Parathyroid adenoma (tissue), 2 donors: ENCODE data around the gene BRWD1.

Experiments
- H2AFZ ChIP-seq: fragments of 300-600 bp; sonication (generic); one replicate; pipeline ENCODE4 v1.7.0; 2017; ENCODE audit warnings: antibody characterized with exemption, mild to moderate bottlenecking
- H3K27ac ChIP-seq: fragments of 300-600 bp; sonication (generic); one replicate; pipeline ENCODE4 v1.7.0; 2017
- H3K27me3 ChIP-seq: fragments of 300-600 bp; sonication (generic); one replicate; pipeline ENCODE4 v1.7.0; 2017; ENCODE audit warnings: low read length; ENCODE audit not compliant: control insufficient read depth, insufficient read depth
- H3K36me3 ChIP-seq: fragments of 300-600 bp; sonication (generic); one replicate; pipeline ENCODE4 v1.7.0; 2017; ENCODE audit warnings: low read length; ENCODE audit not compliant: control insufficient read depth, insufficient read depth
- H3K4me1 ChIP-seq: fragments of 300-600 bp; sonication (generic); one replicate; pipeline ENCODE4 v1.7.0; 2017; ENCODE audit warnings: control low read depth
- H3K4me2 ChIP-seq: fragments of 300-600 bp; sonication (generic); one replicate; pipeline ENCODE4 v1.7.0; 2017; ENCODE audit warnings: low read length
- H3K4me3 ChIP-seq: fragments of 300-600 bp; sonication (generic); one replicate; pipeline ENCODE4 v1.7.0; 2017; ENCODE audit warnings: low read depth, low read length
- H3K79me2 ChIP-seq: fragments of 300-600 bp; sonication (generic); one replicate; pipeline ENCODE4 v1.7.0; 2017; ENCODE audit warnings: control low read depth
- H3K9ac ChIP-seq: fragments of 300-600 bp; sonication (generic); one replicate; pipeline ENCODE4 v1.7.0; 2017; ENCODE audit warnings: mild to moderate bottlenecking
- H3K9me3 ChIP-seq: fragments of 300-600 bp; sonication (generic); one replicate; pipeline ENCODE4 v1.7.0; 2017; ENCODE audit warnings: low read length; ENCODE audit not compliant: control insufficient read depth
- TF ChIP-seq, protein P1 (sequence below): fragments of 300-600 bp; sonication (generic); IDR thresholded peaks from one replicate; pipeline ENCODE4 v1.7.0; 2017; ENCODE audit warnings: antibody characterized with exemption, mild to moderate bottlenecking
- donor health status: primary hyperparathyroidism.

The BRWD1 gene

DNA sequence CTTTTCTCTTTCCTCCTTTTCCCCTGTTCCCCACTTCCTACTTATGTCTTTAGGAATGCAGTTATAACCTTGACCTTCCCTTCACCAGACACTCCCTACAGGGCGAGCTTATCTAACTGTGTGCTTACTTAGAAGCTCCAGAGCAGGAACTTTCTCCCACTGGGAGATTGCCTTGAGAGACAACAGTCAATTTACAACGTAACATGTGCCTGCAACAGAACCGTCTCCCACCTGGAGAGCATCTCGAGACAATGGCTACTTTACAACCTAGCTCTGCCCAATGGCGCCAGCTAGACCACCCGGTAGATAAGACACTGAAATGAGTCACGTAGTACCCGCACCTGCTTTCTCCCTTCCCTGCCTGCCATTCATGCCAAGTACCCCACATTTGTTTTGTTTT lies 18.7 kb upstream of the BRWD1 start:
- Histone ChIP-seq H3K9ac (no peak overlapping the region), H2AFZ (no peak overlapping the region), H3K27ac (no peak overlapping the region), H3K27me3 (no peaks in the 10 kb centered on the region), H3K4me3 (no peak overlapping the region), H3K9me3 (no peaks in the 10 kb centered on the region), H3K36me3 (no peaks in the 10 kb centered on the region), H3K4me1 (no peaks in the 10 kb centered on the region), H3K79me2 (no peaks in the 10 kb centered on the region), H3K4me2 (no peak overlapping the region)
- TF ChIP-seq, protein P1, sequence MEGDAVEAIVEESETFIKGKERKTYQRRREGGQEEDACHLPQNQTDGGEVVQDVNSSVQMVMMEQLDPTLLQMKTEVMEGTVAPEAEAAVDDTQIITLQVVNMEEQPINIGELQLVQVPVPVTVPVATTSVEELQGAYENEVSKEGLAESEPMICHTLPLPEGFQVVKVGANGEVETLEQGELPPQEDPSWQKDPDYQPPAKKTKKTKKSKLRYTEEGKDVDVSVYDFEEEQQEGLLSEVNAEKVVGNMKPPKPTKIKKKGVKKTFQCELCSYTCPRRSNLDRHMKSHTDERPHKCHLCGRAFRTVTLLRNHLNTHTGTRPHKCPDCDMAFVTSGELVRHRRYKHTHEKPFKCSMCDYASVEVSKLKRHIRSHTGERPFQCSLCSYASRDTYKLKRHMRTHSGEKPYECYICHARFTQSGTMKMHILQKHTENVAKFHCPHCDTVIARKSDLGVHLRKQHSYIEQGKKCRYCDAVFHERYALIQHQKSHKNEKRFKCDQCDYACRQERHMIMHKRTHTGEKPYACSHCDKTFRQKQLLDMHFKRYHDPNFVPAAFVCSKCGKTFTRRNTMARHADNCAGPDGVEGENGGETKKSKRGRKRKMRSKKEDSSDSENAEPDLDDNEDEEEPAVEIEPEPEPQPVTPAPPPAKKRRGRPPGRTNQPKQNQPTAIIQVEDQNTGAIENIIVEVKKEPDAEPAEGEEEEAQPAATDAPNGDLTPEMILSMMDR, result no peak

DNA sequence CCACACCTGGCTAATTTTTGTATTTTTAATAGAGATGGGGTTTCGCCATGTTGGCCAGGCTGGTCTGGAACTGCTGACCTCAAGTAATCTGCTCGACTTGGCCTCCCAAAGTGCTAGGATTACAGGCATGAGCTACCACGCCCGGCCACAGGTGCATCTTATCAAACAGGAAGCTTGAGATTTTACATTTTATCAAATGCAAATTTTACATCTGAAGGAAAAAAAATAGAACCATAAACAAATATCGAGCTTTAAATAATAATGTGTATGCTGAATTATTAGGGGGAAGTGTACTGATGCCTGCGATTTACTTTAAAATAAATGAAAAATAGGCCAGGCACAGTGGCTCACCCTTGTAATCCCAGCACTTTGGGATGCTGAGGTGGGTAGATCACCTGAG lies 16.6 kb upstream of the BRWD1 start:
- Histone ChIP-seq H3K4me3 (no peak overlapping the region), H3K79me2 (no peaks in the 10 kb centered on the region), H3K27ac (no peak overlapping the region), H2AFZ (no peak overlapping the region), H3K9ac (no peak overlapping the region), H3K4me1 (no peaks in the 10 kb centered on the region), H3K9me3 (no peaks in the 10 kb centered on the region), H3K27me3 (no peaks in the 10 kb centered on the region), H3K36me3 (no peaks in the 10 kb centered on the region), H3K4me2 (no peak overlapping the region)
- TF ChIP-seq, protein P1, result no peak

DNA sequence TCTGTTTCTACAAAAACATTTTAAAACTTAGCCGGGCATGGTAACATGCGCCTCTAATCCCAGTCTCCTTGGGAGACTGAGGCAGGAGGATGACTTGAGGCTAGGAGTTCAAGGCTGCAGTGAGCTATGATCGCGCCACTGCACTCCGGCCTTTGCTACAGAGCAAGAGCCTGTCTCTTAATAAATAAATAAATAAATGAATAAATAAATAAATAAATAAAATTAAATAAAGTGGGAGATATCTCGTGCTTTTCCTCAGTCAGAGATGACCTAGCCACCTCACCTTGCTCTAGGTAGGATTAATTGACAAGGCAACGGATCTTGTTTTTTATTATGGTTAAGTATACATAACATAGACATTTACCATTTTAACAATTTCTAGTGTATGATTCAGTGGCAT lies 14.3 kb upstream of the BRWD1 start:
- H3K36me3 ChIP-seq, result no peaks in the 10 kb centered on the region
- no peaks in the 10 kb centered on the region for H3K27me3 ChIP-seq
- no peak overlapping the region for H3K4me2 ChIP-seq
- no peaks in the 10 kb centered on the region for H3K79me2 ChIP-seq
- H3K4me3 ChIP-seq, result no peak overlapping the region
- H3K9ac ChIP-seq, result no peak overlapping the region
- no peak overlapping the region for H3K27ac ChIP-seq
- no peaks in the 10 kb centered on the region for H3K4me1 ChIP-seq
- no peak overlapping the region for H2AFZ ChIP-seq
- H3K9me3 ChIP-seq, result no peaks in the 10 kb centered on the region
- TF ChIP-seq, protein P1, result no peak

DNA sequence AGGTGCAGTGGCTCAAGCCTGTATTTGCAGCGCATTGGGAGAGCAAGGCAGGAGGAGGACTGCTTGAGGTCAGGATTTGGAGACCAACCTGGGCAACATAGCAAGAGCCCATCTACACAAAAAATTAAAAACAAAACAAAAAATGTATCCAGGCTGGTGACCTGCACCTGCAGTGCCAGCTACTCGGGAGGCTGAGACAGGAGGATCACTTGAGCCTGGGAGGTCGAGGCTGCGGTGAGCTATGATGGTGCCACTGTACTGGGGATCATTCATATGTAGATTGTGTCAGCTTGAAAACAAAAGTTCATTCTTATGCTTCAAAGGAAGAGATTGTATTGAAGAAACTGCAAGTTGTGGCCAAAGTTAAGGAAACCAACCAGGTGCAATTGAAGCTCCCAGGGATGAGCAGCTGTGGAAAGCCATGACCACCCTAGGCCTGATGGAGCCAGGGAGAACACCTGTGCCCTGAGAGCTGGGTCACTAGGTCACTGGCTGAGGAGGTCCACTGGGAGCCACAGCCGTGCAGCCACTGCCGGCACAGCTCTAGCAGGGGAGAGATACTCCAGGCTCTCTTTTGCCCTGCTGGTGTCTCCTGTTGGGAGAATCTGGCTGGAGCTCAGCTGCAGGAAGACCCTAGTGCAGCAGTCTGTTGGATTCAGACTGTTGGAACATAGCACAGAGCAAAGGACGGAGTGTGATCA lies 13.3 kb upstream of the BRWD1 start:
- no peaks in the 10 kb centered on the region for H3K79me2 ChIP-seq
- TF ChIP-seq, protein P1, result no peak
- no peak overlapping the region for H2AFZ ChIP-seq
- no peaks in the 10 kb centered on the region for H3K9me3 ChIP-seq
- H3K27ac ChIP-seq, result no peak overlapping the region
- no peak overlapping the region for H3K9ac ChIP-seq
- no peaks in the 10 kb centered on the region for H3K36me3 ChIP-seq
- H3K27me3 ChIP-seq, result no peaks in the 10 kb centered on the region
- no peak overlapping the region for H3K4me3 ChIP-seq
- H3K4me1 ChIP-seq, result no peaks in the 10 kb centered on the region
- no peak overlapping the region for H3K4me2 ChIP-seq

DNA sequence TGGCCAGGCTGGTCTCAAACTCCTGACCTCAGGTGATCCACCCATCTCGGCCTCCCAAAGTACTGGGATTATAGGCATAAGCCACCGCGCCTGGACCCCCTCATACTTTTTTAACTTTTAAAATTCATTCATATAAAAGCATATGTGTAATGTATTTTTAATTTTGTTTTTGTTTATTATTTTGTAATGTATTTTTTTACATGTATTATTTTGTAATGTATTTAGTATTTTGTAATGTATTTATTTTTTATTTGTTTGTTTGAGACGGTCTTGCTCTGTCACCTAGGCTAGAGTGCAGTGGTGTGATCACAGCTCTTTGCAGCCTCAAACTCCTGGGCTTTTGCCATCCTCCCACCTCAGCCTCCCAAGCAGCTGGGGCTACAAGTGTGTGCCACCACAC lies 12.0 kb upstream of the BRWD1 start:
- no peak overlapping the region for H3K4me2 ChIP-seq
- H3K4me1 ChIP-seq, result no peaks in the 10 kb centered on the region
- TF ChIP-seq, protein P1, result no peak
- H3K36me3 ChIP-seq, result no peaks in the 10 kb centered on the region
- H3K9ac ChIP-seq, result no peak overlapping the region
- H3K9me3 ChIP-seq, result no peaks in the 10 kb centered on the region
- no peak overlapping the region for H3K4me3 ChIP-seq
- H3K79me2 ChIP-seq, result no peaks in the 10 kb centered on the region
- H2AFZ ChIP-seq, result no peak overlapping the region
- no peak overlapping the region for H3K27ac ChIP-seq
- H3K27me3 ChIP-seq, result no peaks in the 10 kb centered on the region
